Epithelial cell of proximal tubule (primary cell): ENCODE measurements around the gene GP1BA. TPM values are rescaled to one million over a fixed set of nuclear protein-coding genes. Genes with fewer than 3 reads are reported as not detected.

Experiments
- DNase-seq: peaks from one replicate; pipeline ENCODE4 v3.0.0-alpha.2; 2011; ENCODE audit warnings: low read depth
- H3K4me3 ChIP-seq: 2 replicates; pipeline ENCODE4 v1.5.1; 2011; ENCODE audit warnings: low read depth, mild to moderate bottlenecking, low read length
- total RNA-seq: library from RNA; depleted of rRNA; stranded (reverse); fragments of >200 nt; gene quantifications from 2 replicates; pipeline ENCODE4 v1.2.3, GENCODE V29; 2015
- TF ChIP-seq, protein P1 (sequence below): conservative IDR thresholded peaks from 2 replicates; pipeline ENCODE4 v1.5.1; 2012; ENCODE audit warnings: low read depth, mild to moderate bottlenecking, low read length

GP1BA gene
- total RNA-seq, 1 donor from 2014 or later, result not detected

DNA sequence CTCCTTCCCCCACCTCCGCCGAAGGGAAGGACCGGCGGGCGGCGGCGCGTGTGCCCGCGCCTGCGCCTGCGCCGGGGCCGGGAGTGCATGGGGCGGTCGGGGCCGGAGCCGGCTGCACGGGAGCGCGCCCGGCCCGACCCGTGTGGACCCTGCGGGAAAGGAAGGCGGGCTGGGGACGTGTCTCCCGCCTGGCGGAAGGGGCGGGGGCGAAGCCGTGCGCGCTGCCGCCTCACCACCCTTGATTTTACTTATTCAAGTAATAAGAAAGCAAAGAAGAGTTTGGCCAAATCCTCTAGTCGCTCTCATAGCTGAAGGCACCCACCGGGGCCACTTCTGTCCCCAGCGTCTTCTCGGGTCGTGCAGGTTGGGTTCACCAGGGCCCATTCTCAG, 16.8 kb downstream of the GP1BA start:
- TF ChIP-seq, protein P1, sequence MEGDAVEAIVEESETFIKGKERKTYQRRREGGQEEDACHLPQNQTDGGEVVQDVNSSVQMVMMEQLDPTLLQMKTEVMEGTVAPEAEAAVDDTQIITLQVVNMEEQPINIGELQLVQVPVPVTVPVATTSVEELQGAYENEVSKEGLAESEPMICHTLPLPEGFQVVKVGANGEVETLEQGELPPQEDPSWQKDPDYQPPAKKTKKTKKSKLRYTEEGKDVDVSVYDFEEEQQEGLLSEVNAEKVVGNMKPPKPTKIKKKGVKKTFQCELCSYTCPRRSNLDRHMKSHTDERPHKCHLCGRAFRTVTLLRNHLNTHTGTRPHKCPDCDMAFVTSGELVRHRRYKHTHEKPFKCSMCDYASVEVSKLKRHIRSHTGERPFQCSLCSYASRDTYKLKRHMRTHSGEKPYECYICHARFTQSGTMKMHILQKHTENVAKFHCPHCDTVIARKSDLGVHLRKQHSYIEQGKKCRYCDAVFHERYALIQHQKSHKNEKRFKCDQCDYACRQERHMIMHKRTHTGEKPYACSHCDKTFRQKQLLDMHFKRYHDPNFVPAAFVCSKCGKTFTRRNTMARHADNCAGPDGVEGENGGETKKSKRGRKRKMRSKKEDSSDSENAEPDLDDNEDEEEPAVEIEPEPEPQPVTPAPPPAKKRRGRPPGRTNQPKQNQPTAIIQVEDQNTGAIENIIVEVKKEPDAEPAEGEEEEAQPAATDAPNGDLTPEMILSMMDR, result no peak
- H3K4me3 ChIP-seq, result peak overlapping the region; percentile 96
- no peak for DNase-seq

DNA sequence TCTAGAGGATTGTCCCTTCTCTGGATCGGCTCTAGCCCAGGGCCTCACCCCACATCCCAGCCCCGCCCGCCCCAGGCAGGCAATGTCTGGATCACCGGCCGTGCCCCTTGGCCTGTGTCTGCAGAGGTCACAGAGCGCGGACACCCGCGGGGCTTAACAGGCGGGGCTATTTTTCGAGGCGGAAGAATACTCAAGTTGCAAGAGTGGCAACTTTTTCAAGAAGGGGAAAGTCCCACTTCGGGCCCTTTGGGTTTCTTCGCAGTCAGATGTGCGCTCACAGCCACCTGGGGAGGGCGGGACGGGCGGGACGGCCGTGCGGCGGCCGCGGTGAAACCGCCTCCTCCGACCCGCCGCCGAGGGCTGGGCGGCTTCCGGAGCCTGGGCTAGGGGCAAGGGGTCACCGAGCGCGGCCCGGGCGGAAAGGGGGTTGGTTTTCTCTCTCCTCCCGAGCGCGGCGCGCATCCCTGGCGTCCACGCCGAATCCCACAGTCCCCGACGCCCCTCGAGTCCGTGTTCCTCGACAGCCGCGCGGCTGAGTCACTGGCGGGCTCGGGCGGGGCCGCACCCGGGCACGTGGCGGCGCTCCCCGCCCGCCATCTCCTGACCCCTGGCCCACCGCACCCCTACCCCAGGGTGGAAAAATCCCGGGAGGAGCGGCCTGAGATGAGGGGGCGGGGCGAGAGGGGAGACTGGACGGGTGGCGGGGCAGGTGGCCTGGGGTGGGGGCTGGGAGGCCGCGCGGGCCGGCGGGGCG, 17.4 kb downstream of the GP1BA start:
- peak overlapping the region; percentile 96 for H3K4me3 ChIP-seq
- DNase-seq, result peak; percentile 41
- TF ChIP-seq, protein P1, result no peak

DNA sequence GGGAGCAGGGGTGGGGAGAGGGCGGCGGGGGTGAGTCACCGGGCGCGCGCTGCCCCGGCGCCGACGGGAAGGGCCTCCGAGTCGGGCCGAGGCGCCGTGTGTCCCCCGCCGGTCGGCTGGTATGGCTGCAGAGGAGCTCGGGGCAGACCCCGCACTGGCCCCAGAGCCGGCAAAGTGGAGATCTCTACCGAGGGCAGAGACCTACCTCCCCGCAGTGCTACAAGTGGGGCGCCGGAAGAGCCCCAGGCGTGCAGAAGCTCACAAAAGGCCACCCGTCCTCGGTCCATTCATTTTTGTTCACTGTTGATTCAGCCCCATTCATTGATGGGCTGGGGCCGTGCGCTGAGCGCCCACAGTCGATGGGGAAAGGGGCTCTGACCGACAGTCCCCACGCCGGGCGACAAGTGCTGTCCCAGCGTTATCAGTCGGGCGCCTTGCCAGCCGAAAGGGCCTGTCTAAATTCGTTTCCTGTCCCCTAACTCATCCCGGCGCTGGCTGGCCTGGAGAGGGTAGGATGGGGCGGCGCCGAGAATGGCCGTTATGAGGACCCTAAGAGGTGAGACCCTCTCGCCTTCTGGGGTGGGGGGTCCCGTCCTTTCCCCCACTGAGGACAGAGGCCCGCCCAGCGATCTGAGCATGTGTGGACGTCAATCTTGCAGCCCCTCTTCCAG, 18.1 kb downstream of the GP1BA start:
- H3K4me3 ChIP-seq, result peak overlapping the region; percentile 96
- DNase-seq, result no peak
- TF ChIP-seq, protein P1, result no peak

DNA sequence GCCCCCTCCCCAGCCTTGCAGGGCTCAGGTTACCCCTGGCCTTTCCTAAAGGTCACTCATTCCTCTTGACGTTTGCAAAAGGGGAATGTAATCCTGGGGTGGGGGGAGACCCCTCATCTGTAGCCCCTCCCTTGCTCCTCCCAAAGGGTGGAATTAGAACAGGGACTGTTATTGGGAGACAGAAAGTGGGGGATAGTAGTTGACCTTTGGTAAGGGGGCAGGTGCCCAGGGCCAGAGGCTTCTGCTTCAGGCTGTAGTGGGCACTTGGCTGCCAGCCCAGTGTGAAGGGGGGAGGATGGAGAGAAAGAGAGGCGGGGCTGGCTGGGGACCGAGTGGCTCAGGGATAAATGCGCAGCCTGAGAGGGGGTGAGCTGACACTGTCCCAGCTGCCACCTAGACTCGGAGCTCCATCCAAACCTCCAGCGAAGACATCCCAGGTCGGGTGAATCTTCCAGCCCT, 18.7 kb downstream of the GP1BA start, which contains the start of gene ENO3:
ENO3 (plus strand) TSS at position 374 of the 459 bp plus-strand sequence. CDS start 711 bp downstream, outside the sequence.
- TF ChIP-seq, protein P1, result no peak
- H3K4me3 ChIP-seq, result peak within 1 kb of the TSS; percentile 96
- DNase-seq, result no peak

DNA sequence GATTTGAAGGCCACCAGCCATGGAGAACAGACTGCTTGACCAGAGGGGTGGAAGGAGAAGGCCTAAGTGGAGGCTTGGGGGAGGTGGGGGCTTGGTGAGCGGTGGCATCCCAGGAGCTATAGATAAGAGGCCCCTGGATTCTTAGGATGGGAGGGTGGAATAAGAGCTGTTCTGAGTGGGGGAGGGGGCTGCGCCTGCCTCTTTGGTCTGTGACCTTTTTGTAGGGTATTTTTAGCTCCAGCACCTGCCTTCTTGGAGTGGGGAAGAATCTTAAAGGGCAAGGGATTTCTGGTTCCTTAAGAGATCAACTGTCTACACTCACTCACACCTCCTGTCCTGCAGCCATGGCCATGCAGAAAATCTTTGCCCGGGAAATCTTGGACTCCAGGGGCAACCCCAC, 19.4 kb downstream of the GP1BA start:
- TF ChIP-seq, protein P1, result no peak
- H3K4me3 ChIP-seq, result no peak overlapping the region
- no peak for DNase-seq

DNA sequence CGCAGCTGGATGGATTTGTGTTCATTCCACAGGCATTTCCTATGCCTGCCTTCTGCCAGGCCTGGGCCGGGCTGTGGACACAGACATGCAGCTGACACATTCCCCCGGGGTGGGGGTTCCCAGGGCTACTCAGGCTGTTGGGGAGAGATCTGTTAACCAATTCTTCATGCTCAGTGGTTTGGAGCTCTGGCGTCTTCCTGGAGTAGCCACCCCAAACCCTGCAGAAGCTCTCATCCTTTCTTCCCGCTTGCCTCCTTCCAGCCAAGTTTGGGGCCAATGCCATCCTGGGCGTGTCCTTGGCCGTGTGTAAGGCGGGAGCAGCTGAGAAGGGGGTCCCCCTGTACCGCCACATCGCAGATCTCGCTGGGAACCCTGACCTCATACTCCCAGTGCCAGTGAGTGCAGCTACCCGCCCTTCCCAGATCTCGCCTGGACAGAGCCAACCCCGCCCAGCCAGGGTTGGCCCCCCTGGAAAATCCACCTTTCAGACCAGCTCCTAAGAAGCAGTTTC, 21.4 kb downstream of the GP1BA start:
- no peak overlapping the region for H3K4me3 ChIP-seq
- TF ChIP-seq, protein P1, result no peak
- DNase-seq, result peak; percentile 48
